GM13976 (cell line): Measurements from ENCODE around the gene CD19.

ENCODE experiments used
- DNase-seq: peaks from one replicate; pipeline ENCODE4 v3.0.0; 2012; ENCODE audit warnings: low spot score
- in situ Hi-C: fragments of 300-500 bp; cut with MboI; formaldehyde crosslinking; loops from one replicate; pipeline ENCODE4 v1.12.0; 2022; ENCODE audit warnings: low sequenced_read_pairs, mixed read lengths, inconsistent platforms; ENCODE audit not compliant: unreplicated experiment
- TF ChIP-seq, protein P1 (sequence below): IDR thresholded peaks from 2 replicates; pipeline ENCODE4 v1.5.1; 2012; ENCODE audit warnings: borderline replicate concordance, mild to moderate bottlenecking; ENCODE audit not compliant: insufficient read depth; ENCODE audit errors: extremely low read depth, missing control alignments, control extremely low read depth

The CD19 gene

DNA sequence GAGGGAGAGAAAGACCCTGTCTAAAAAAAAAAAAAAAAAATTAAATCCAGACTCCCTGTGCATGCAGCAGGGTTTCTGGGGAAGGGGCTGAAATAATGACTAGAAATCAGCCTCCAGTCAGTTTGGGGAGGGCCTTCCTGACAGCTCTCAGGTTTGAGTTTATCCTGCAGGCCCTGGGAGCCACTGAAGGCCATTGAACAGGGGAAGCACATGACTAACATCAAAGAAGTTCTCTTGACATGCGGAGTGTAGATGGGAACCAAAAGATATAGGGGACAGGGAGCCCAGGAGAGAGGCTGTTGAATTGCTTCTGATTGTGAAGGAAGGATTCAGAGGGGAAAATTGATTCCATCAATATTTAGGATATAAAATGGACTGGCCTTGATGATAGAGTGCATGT is 4.0 kb upstream of the CD19 start:
- DNase-seq, result no peak
- TF ChIP-seq, protein P1, sequence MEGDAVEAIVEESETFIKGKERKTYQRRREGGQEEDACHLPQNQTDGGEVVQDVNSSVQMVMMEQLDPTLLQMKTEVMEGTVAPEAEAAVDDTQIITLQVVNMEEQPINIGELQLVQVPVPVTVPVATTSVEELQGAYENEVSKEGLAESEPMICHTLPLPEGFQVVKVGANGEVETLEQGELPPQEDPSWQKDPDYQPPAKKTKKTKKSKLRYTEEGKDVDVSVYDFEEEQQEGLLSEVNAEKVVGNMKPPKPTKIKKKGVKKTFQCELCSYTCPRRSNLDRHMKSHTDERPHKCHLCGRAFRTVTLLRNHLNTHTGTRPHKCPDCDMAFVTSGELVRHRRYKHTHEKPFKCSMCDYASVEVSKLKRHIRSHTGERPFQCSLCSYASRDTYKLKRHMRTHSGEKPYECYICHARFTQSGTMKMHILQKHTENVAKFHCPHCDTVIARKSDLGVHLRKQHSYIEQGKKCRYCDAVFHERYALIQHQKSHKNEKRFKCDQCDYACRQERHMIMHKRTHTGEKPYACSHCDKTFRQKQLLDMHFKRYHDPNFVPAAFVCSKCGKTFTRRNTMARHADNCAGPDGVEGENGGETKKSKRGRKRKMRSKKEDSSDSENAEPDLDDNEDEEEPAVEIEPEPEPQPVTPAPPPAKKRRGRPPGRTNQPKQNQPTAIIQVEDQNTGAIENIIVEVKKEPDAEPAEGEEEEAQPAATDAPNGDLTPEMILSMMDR, result no peak
- in situ Hi-C loops, result no loop called here

DNA sequence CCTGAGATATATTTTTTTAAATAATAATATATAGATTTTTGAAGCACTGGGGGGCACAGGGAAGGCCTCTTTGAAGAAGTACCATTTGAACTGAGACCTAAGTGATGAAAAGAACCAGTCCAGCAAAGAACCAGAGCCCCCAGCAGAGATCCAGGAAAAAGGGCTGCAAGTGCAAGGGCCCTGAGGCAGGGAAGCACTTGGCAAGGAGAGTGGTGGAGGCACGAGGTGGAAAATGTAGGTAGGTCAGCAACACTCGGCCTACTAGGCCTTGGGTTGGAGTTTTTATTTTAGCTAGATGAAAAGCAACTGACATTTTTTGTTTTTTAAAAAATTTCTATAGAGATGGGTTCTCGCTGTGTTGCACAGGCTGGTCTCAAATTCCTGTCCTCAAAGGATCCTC is 1.6 kb upstream of the CD19 start:
- in situ Hi-C loops, result no loop called here
- TF ChIP-seq, protein P1, result no peak
- no peak for DNase-seq

DNA sequence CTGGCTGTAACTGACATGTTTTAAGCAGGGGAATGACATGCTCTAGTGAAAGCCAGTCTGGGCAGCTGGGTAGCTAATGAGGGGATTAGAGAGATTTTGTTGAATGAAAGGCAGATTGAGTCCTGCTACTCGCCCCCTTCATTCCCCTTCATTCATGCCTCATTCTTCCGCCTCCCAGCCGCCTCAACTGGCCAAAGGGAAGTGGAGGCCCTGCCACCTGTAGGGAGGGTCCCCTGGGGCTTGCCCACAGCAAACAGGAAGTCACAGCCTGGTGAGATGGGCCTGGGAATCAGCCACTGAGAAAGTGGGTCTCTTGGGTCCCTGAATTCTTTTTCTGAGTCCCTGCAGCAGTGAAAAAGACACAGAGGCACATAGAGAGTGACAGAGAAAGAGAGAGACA is 1.1 kb upstream of the CD19 start:
- in situ Hi-C loops, result no loop called here
- TF ChIP-seq, protein P1, result no peak
- no peak for DNase-seq

DNA sequence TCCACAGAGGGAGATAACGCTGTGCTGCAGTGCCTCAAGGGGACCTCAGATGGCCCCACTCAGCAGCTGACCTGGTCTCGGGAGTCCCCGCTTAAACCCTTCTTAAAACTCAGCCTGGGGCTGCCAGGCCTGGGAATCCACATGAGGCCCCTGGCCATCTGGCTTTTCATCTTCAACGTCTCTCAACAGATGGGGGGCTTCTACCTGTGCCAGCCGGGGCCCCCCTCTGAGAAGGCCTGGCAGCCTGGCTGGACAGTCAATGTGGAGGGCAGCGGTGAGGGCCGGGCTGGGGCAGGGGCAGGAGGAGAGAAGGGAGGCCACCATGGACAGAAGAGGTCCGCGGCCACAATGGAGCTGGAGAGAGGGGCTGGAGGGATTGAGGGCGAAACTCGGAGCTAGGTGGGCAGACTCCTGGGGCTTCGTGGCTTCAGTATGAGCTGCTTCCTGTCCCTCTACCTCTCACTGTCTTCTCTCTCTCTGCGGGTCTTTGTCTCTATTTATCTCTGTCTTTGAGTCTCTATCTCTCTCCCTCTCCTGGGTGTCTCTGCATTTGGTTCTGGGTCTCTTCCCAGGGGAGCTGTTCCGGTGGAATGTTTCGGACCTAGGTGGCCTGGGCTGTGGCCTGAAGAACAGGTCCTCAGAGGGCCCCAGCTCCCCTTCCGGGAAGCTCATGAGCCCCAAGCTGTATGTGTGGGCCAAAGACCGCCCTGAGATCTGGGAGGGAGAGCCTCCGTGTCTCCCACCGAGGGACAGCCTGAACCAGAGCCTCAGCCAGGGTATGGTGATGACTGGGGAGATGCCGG is 769 bp downstream of the CD19 start:
- in situ Hi-C loops, result no loop called here
- no peak for DNase-seq
- TF ChIP-seq, protein P1, result no peak

DNA sequence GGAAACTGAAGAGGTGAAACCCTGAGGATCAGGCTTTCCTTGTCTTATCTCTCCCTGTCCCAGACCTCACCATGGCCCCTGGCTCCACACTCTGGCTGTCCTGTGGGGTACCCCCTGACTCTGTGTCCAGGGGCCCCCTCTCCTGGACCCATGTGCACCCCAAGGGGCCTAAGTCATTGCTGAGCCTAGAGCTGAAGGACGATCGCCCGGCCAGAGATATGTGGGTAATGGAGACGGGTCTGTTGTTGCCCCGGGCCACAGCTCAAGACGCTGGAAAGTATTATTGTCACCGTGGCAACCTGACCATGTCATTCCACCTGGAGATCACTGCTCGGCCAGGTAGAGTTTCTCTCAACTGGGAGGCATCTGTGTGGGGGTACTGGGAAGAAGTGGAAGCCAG is 1.4 kb downstream of the CD19 start:
- in situ Hi-C loops, result no loop called here
- no peak for DNase-seq
- TF ChIP-seq, protein P1, result no peak

DNA sequence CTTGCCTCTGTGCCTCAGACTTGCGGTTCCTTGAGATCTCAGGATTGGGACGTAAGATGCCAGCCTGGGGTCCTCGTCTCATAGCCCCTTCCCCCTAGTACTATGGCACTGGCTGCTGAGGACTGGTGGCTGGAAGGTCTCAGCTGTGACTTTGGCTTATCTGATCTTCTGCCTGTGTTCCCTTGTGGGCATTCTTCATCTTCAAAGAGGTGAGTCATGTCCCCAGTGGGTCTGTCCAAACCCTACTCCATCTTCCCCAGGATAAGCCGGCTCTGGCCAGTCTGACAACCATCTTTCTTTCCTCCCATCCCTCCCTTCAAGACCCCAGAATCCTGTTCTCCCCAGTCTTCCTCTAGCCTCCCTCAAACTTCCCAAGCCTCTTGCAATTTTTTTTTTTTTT is 3.6 kb downstream of the CD19 start:
- in situ Hi-C loops, result no loop called here
- no peak for DNase-seq
- TF ChIP-seq, protein P1, result no peak
